Mucosa of rectum (tissue), 2 donors: ENCODE data around the gene RAX2.
"Not testable (repeated sequence)": the region's sequence is repeated elsewhere in the genome, so short reads cannot be mapped to it uniquely, and the experiment has no call there.

Experiments
- H3K27ac ChIP-seq, 2 donors: one replicate each; pipeline ENCODE4 v1.7.0; 2013; ENCODE audit warnings: inconsistent platforms in 2 of 2, low read depth in 2 of 2, low read length in 2 of 2
- H3K27me3 ChIP-seq, 2 donors: one replicate each; pipeline ENCODE4 v1.7.0; 2013; ENCODE audit warnings: low read length in 2 of 2; ENCODE audit not compliant: control insufficient read depth in 2 of 2, insufficient read depth in 2 of 2
- H3K36me3 ChIP-seq, 2 donors: one replicate each; pipeline ENCODE4 v1.7.0; 2013; ENCODE audit warnings: low read length in 2 of 2; ENCODE audit not compliant: control insufficient read depth in 2 of 2, insufficient read depth in 2 of 2
- H3K4me1 ChIP-seq, 2 donors: one replicate each; pipeline ENCODE4 v1.7.0; 2013; ENCODE audit warnings: low read length in 2 of 2, mild to moderate bottlenecking in 1 of 2; ENCODE audit not compliant: control insufficient read depth in 2 of 2, insufficient read depth in 2 of 2
- H3K4me3 ChIP-seq, 2 donors: one replicate each; pipeline ENCODE4 v1.7.0; 2013; ENCODE audit warnings: low read length in 2 of 2
- H3K9ac ChIP-seq, 2 donors: one replicate each; pipeline ENCODE4 v1.7.0; 2013; ENCODE audit warnings: low read length in 2 of 2, low read depth in 1 of 2, mild to moderate bottlenecking in 1 of 2
- H3K9me3 ChIP-seq, 2 donors: one replicate each; pipeline ENCODE4 v1.7.0; 2013; ENCODE audit warnings: low read length in 2 of 2; ENCODE audit not compliant: control insufficient read depth in 2 of 2
- donor health status: healthy.
- donor health status: Normal muscosa, but diverticular disease.

RAX2 gene

DNA sequence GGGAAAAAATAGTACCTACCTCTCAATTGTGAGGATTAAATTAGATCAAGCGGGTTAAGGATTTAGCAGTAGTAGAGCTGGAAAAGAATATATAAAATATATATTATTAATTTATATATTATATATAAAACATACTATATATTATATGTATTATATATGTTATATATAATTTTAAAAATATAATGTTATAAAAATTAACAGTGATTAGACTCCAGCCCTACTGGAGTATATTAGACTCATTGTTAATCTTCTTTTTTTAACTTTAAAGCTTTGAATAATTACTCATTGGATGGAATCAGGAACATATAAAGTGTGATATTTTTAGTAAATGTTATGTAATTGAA, 9.9 kb downstream of the RAX2 start:
- Histone ChIP-seq H3K27me3 (no peaks in the 10 kb centered on the region), H3K9ac (peak overlapping the region in 1 of 2 donors; percentile 93), H3K27ac (peak overlapping the region; percentile 98 to 100), H3K4me3 (peak overlapping the region; percentile 80 to 98), H3K36me3 (peaks cover 13 to 22% of the 10 kb centered on the region in 2 donors), H3K9me3 (no peaks in the 10 kb centered on the region), H3K4me1 (peaks cover 18 to 21% of the 10 kb centered on the region in 2 donors)

GRCh38 chr19:3761382-3762129, 10.5 kb downstream of the RAX2 start, which contains the start of gene APBA3:
Gene APBA3 (minus strand): TSS chr19:3761692. CDS start chr19:3760264, 1,428 bp downstream.
- Histone ChIP-seq H3K27me3 (no peaks in the 10 kb centered on the region), H3K27ac (peak within 1 kb of the TSS; percentile 98 to 100), H3K4me1 (peaks cover 18 to 21% of the 10 kb centered on the region in 2 donors), H3K9me3 (no peaks in the 10 kb centered on the region), H3K9ac (peak within 1 kb of the TSS; percentile 94 to 100), H3K36me3 (peaks cover 8 to 18% of the 10 kb centered on the region in 2 donors), H3K4me3 (peak within 1 kb of the TSS; percentile 92 to 98)

DNA sequence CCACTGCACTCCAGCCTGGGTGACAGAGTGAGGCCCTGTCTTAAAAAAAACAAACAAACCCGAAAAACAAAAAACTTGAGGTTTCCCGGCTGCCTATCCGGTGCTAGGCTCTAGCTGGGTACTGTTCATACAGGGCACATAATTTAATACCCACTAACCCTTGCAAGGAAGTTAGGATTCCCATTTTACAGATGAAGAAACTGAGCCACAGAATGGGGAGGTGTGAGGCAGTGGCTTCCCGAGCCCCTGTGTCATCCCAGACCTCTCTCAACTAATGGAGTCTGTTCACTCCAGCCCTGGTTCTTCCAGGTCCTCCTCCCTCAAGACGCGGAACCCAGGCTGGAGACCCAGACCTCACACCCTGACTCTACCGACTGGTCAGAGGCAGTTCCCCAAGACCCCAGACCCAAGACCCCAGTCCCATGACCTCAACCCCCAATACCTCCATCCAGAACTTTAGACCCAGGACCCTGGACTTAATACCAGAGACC, 11.1 kb downstream of the RAX2 start:
- Histone ChIP-seq H3K4me1 (peaks cover 18 to 21% of the 10 kb centered on the region in 2 donors), H3K36me3 (peaks cover 5 to 15% of the 10 kb centered on the region in 2 donors), H3K9ac (peak overlapping the region; percentile 94 to 98), H3K4me3 (peak overlapping the region; percentile 92 to 98), H3K27me3 (no peaks in the 10 kb centered on the region), H3K27ac (peak overlapping the region; percentile 64 to 72), H3K9me3 (no peaks in the 10 kb centered on the region)

DNA sequence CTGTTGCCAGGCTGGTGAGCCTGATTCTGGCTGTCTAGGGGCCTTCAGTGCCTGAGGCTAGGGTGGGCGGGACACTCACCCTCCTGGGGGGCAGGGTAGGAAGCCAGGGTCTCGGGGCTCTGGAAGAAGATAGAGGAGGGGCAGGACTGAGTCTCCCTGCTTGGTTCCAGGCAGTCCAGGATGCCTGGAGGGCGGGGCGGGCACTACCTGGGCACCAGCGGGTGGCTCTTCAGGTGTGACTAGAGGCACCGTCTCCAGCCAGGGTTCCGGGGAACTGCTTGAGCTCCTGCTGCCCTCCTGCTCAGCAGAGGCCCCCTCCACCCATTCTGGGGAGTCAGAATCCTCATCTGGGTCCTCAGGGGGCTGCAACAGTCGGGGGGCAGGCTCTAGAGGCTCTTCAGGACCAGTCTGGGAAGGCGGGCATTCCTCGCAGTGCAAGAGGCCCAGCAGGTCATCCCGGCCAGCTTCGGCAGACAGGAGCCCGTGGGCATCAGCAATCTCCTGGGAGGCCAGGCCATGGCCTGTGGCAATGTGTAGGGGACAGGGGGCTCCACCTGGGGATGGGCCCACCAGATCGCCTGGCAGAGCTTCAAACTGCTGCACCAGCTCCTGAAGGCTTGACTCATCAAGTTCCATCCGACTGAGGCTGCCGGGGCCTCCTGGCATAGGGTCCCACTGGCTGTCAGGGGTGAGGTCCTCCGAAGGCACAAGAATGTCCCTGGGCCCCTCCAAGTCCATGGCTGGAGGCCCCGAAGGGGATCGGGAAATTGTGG, 12.4 kb downstream of the RAX2 start:
- Histone ChIP-seq H3K9me3 (no peaks in the 10 kb centered on the region), H3K27me3 (no peaks in the 10 kb centered on the region), H3K4me1 (peaks cover 18 to 21% of the 10 kb centered on the region in 2 donors), H3K9ac (no peak overlapping the region), H3K27ac (no peak overlapping the region), H3K36me3 (peaks cover 0 to 11% of the 10 kb centered on the region in 2 donors), H3K4me3 (no peak overlapping the region)

- not testable (repeated sequence) for H3K9ac ChIP-seq, H3K27ac ChIP-seq, H3K4me3 ChIP-seq, H3K27me3 ChIP-seq, H3K9me3 ChIP-seq
- Histone ChIP-seq H3K36me3 (peaks cover 0 to 13% of the 10 kb centered on the region in 2 donors), H3K4me1 (peaks cover 17 to 19% of the 10 kb centered on the region in 2 donors)
Observed at GRCh38 chr19:3758297-3758696, 13.7 kb downstream of the RAX2 start.

DNA sequence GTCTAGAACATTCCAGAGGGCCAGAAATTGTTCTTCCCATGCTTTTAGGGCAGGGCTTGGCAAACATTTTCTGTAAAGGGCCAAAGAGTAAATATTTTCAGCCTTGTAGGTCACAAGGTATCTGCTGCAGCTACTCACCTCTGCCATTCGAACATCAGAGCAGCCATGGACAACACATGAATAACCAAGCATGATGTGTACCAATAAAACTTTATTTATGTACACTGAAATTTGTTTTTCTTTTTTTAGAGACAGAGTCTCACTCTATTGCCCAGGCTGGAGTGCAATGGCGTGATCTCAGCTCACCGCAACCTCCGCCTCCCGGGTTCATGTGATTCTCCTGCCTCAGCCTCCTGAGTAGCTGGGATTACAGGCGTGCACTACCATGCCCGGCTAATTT, 14.3 kb downstream of the RAX2 start:
- not testable (repeated sequence) for H3K4me3 ChIP-seq, H3K9ac ChIP-seq, H3K9me3 ChIP-seq, H3K27ac ChIP-seq, H3K27me3 ChIP-seq
- Histone ChIP-seq H3K36me3 (peaks cover 0 to 13% of the 10 kb centered on the region in 2 donors), H3K4me1 (peaks cover 14 to 15% of the 10 kb centered on the region in 2 donors)

- peaks cover 22 to 30% of the 10 kb centered on the region in 2 donors for H3K36me3 ChIP-seq
Observed at GRCh38 chr19:3753631-3754410, 18.2 kb downstream of the RAX2 start.

GRCh38 chr19:3752492-3752891, 19.5 kb downstream of the RAX2 start:
- H3K4me3 ChIP-seq, result no peak overlapping the region
- H3K36me3 ChIP-seq, result peaks cover 24 to 25% of the 10 kb centered on the region in 2 donors
- no peak overlapping the region for H3K9ac ChIP-seq
- no peaks in the 10 kb centered on the region for H3K27me3 ChIP-seq
- H3K9me3 ChIP-seq, result no peaks in the 10 kb centered on the region
- no peaks in the 10 kb centered on the region for H3K4me1 ChIP-seq
- no peak overlapping the region for H3K27ac ChIP-seq

More at GRCh38 chr19:3753631-3754410, 18.2 kb downstream of the RAX2 start:
- H3K4me1 ChIP-seq, result no peaks in the 10 kb centered on the region
- H3K4me3 ChIP-seq, result no peak overlapping the region
- no peaks in the 10 kb centered on the region for H3K27me3 ChIP-seq
- H3K27ac ChIP-seq, result no peak overlapping the region
- H3K9ac ChIP-seq, result no peak overlapping the region
- no peaks in the 10 kb centered on the region for H3K9me3 ChIP-seq

DNA sequence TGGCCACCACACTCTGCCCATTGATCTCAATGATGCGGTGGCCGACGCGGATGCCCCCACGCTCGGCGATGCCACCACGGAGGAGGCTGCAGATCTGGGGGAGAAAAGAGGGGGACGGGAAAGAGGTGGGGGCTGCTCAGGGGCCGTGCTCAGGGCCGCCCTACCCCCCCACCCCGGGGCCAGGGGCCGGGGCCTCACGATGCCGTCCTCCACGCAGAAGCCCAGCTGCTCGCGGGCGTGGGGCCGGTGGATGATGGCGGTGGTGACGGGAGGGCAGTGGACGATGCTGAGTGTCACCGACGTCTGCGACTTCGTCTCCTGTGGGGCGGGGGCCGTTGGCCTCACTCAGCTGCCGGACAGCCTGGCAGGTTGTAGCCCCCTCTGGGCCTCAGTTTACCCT, 20.8 kb downstream of the RAX2 start:
- no peaks in the 10 kb centered on the region for H3K27me3 ChIP-seq
- H3K36me3 ChIP-seq, result peaks cover 25 to 27% of the 10 kb centered on the region in 2 donors
- H3K4me1 ChIP-seq, result no peaks in the 10 kb centered on the region
- H3K27ac ChIP-seq, result no peak overlapping the region
- no peaks in the 10 kb centered on the region for H3K9me3 ChIP-seq
- no peak overlapping the region for H3K4me3 ChIP-seq
- H3K9ac ChIP-seq, result no peak overlapping the region
